GM19351 (cell line): ENCODE results near the gene CACNA2D1.

Experiments used
- ATAC-seq: cut with Tn5 transposase; IDR thresholded peaks from one replicate; pipeline ENCODE4 v1.9.1; 2021; ENCODE audit warnings: mild to moderate bottlenecking, moderate library complexity; ENCODE audit not compliant: unreplicated experiment

CACNA2D1 gene

GRCh38 chr7:82289152-82289535 is 154.4 kb downstream of the CACNA2D1 start:
- ATAC-seq = no peak

- no peak for ATAC-seq
Observed at GRCh38 chr7:82286798-82287140, 156.8 kb downstream of the CACNA2D1 start.

GRCh38 chr7:82286096-82286797 is 157.3 kb downstream of the CACNA2D1 start:
- ATAC-seq = no peak

- ATAC-seq = no peak
Observed at GRCh38 chr7:82284936-82285519, 158.5 kb downstream of the CACNA2D1 start.

GRCh38 chr7:82275342-82275741 is 168.2 kb downstream of the CACNA2D1 start:
- no peak for ATAC-seq

- ATAC-seq = no peak
Observed at GRCh38 chr7:82274681-82275080, 168.9 kb downstream of the CACNA2D1 start.

GRCh38 chr7:82273886-82274285 is 169.7 kb downstream of the CACNA2D1 start:
- ATAC-seq = no peak

GRCh38 chr7:82270870-82271269 is 172.7 kb downstream of the CACNA2D1 start:
- ATAC-seq = no peak

- no peak for ATAC-seq
Observed at GRCh38 chr7:82268632-82269031, 174.9 kb downstream of the CACNA2D1 start.

- no peak for ATAC-seq
Observed at GRCh38 chr7:82266081-82266480, 177.5 kb downstream of the CACNA2D1 start.

- no peak for ATAC-seq
Observed at GRCh38 chr7:82264783-82265305, 178.7 kb downstream of the CACNA2D1 start.

- no peak for ATAC-seq
Observed at GRCh38 chr7:82263920-82264782, 179.4 kb downstream of the CACNA2D1 start.

- ATAC-seq = no peak
Observed at GRCh38 chr7:82258181-82258580, 185.4 kb downstream of the CACNA2D1 start.

- ATAC-seq = no peak
Observed at GRCh38 chr7:82257118-82257695, 186.4 kb downstream of the CACNA2D1 start.

- ATAC-seq = no peak
Observed at GRCh38 chr7:82255706-82256105, 187.9 kb downstream of the CACNA2D1 start.

GRCh38 chr7:82250598-82250997 is 193.0 kb downstream of the CACNA2D1 start:
- no peak for ATAC-seq

- no peak for ATAC-seq
Observed at GRCh38 chr7:82249979-82250378, 193.6 kb downstream of the CACNA2D1 start.

- ATAC-seq = no peak
Observed at GRCh38 chr7:82247814-82248433, 195.7 kb downstream of the CACNA2D1 start.

GRCh38 chr7:82244947-82245517 is 198.5 kb downstream of the CACNA2D1 start:
- ATAC-seq = no peak

- no peak for ATAC-seq
Observed at GRCh38 chr7:82241356-82241755, 202.2 kb downstream of the CACNA2D1 start.

- ATAC-seq = no peak
Observed at GRCh38 chr7:82235713-82236112, 207.9 kb downstream of the CACNA2D1 start.
